Kidney (tissue), 14 donors: ENCODE data around the gene ARHGEF17. TPM values are rescaled to one million over a fixed set of nuclear protein-coding genes. Genes with fewer than 3 reads are reported as not detected.

Experiments used
- DNase-seq, 5 donors: peaks; one replicate each; pipeline ENCODE4 v3.0.0-alpha.2; 2013 to 2020
- FAIRE-seq: peaks from 2 replicates; lab custom pipeline; 2012; peaks lifted over from hg19 to GRCh38; lab: Jason Lieb, UNC
- H3K27ac ChIP-seq, 2 donors: one replicate each; pipeline ENCODE4 v1.7.0; 2013; ENCODE audit warnings: low read depth in 2 of 2, low read length in 2 of 2, inconsistent platforms in 1 of 2
- H3K27me3 ChIP-seq: one replicate; pipeline ENCODE4 v1.7.1; 2013; ENCODE audit warnings: low read length, inconsistent platforms; ENCODE audit not compliant: control insufficient read depth, insufficient read depth
- H3K36me3 ChIP-seq, 3 donors: one replicate each; pipeline versions ENCODE4 v1.7.0 to v1.7.1; 2013; ENCODE audit warnings: low read length in 3 of 3, control low read depth in 1 of 3, inconsistent platforms in 1 of 3; ENCODE audit not compliant: insufficient read depth in 3 of 3, control insufficient read depth in 2 of 3
- H3K4me1 ChIP-seq, 3 donors: one replicate each; pipeline versions ENCODE4 v1.7.0 to v1.7.1; 2013; ENCODE audit warnings: low read length in 3 of 3, inconsistent platforms in 1 of 3, low read depth in 1 of 3; ENCODE audit not compliant: control insufficient read depth in 2 of 3, insufficient read depth in 2 of 3
- H3K4me3 ChIP-seq, 3 donors: one replicate each; pipeline versions ENCODE4 v1.7.0 to v1.8.1; 2013; ENCODE audit warnings: low read length in 3 of 3, control low read depth in 1 of 3, inconsistent platforms in 1 of 3
- H3K9ac ChIP-seq, 3 donors: one replicate each; pipeline versions ENCODE4 v1.7.0 to v1.7.1; 2013; ENCODE audit warnings: low read length in 3 of 3, control low read depth in 1 of 3, inconsistent platforms in 1 of 3
- H3K9me3 ChIP-seq, 3 donors: one replicate each; pipeline versions ENCODE4 v1.7.0 to v1.7.1; 2013; ENCODE audit warnings: low read length in 3 of 3, control low read depth in 1 of 3, inconsistent platforms in 1 of 3; ENCODE audit not compliant: control insufficient read depth in 2 of 3, insufficient read depth in 1 of 3
- intact Hi-C: fragments of 100-400 bp; cut with DNase I; formaldehyde crosslinking; loops from one replicate; pipeline ENCODE4 v1.11.1; 2022
- polyA plus RNA-seq: library from polyadenylated mRNA; stranded (reverse); fragments of 350-450 nt; fragmentation: Illumina TruSeq; extraction: RNeasy Lipid Tissue Mini Kit (QIAGEN cat#74804); gene quantifications from one replicate; pipeline ENCODE4 v1.2.3, GENCODE V29; 2014; ENCODE audit warnings: low read depth, low replicate concordance; ENCODE audit not compliant: insufficient read depth
- total RNA-seq: library from RNA; stranded (reverse); fragmentation: NEBNext Ultra II Directional; extraction: Animal tissue kit (Norgen Biotek cat#: 25700); gene quantifications from one replicate; pipeline ENCODE4 v1.2.1, GENCODE V29; 2021
- TF ChIP-seq, protein P1 (sequence below): IDR thresholded peaks from 3 replicates; pipeline ENCODE4 v1.5.1; 2012; ENCODE audit warnings: mild to moderate bottlenecking, moderate library complexity, borderline replicate concordance; ENCODE audit not compliant: insufficient read depth; ENCODE audit errors: extremely low read depth
- donor health status: control.
- donor health status: control.
- donor health status: control.
- donor health status: control.
- donor health status: control.
- donor health status: DM: yes; HTN: yes; CAD: no.
- donor health status: Normal renal cell carcinoma (clear cell type).

The ARHGEF17 gene
- total and polyA plus RNA-seq, 2 donors from 2014 or later: 36.6 to 68.2 TPM

DNA sequence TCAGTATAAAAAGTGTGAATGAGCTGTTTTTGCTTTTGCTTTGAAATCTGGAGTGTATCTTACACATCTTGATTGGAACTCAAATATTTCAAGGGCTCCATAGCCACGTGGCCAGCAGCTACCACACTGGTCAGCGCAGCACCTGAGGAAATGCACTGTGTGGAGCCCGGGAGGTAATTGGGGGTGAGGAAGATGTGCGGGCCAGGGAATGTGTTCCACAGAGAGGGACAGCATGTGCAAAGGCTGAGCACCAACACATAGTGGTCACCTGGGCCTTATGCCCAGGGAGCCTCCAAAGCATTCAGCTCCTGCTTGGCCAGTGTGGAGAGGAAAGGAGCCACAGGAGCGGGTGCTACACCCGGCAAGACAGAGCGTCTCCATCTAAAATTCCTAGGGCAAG lies 88.9 kb downstream of the ARHGEF17 start:
- H3K9me3 ChIP-seq: no peaks in the 10 kb centered on the region
- no peak overlapping the region for H3K27ac ChIP-seq
- no peak for FAIRE-seq
- no peaks in the 10 kb centered on the region for H3K36me3 ChIP-seq
- H3K4me3 ChIP-seq: no peak overlapping the region
- peaks cover 0 to 2% (median 0%) of the 10 kb centered on the region in 3 donors for H3K4me1 ChIP-seq
- TF ChIP-seq, protein P1, sequence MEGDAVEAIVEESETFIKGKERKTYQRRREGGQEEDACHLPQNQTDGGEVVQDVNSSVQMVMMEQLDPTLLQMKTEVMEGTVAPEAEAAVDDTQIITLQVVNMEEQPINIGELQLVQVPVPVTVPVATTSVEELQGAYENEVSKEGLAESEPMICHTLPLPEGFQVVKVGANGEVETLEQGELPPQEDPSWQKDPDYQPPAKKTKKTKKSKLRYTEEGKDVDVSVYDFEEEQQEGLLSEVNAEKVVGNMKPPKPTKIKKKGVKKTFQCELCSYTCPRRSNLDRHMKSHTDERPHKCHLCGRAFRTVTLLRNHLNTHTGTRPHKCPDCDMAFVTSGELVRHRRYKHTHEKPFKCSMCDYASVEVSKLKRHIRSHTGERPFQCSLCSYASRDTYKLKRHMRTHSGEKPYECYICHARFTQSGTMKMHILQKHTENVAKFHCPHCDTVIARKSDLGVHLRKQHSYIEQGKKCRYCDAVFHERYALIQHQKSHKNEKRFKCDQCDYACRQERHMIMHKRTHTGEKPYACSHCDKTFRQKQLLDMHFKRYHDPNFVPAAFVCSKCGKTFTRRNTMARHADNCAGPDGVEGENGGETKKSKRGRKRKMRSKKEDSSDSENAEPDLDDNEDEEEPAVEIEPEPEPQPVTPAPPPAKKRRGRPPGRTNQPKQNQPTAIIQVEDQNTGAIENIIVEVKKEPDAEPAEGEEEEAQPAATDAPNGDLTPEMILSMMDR: no peak
- H3K9ac ChIP-seq: no peak overlapping the region
- H3K27me3 ChIP-seq: no peaks in the 10 kb centered on the region
- no peak for DNase-seq
- intact Hi-C loops: loop anchor here (10.0 kb wide), 2 partner anchors 52 to 102 kb away; no protein-coding TSS in a partner anchor

DNA sequence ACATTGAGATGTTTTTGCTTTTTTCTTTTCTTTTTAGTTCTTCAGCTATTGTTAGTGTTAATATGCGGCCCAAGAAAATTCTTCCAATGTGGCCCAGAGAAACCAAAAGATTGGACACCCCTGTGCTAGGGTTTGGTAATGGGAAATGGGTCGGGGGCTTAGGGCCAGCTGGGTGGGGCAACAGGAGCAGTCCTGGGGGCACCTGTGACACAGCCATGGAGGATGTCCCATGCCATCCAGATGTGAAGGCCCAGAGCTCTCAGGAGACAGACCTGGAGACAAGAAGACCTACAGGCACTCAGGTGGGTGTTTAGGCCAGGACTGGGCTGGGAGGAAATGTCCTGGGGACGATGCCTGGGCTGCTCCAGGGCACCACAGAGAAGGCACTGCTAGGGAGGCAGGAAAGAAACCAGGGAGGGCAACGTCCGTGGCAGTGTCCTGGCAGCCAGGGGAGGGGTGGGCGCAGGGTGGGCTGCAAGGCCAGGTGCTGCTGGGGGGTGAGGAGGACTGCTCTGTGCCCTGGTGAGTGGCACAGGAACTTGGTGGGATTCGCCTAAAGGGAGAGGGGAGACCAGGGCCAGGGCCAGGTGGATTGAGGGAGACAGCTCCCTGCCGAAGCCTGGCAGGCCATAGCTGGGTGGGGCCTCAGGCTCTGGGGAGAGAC lies 89.5 kb downstream of the ARHGEF17 start:
- Histone ChIP-seq H3K27ac (no peak overlapping the region), H3K4me1 (peaks cover 0 to 2% (median 0%) of the 10 kb centered on the region in 3 donors), H3K4me3 (no peak overlapping the region), H3K9ac (no peak overlapping the region), H3K36me3 (no peaks in the 10 kb centered on the region), H3K9me3 (no peaks in the 10 kb centered on the region), H3K27me3 (no peaks in the 10 kb centered on the region)
- TF ChIP-seq, protein P1: no peak
- DNase-seq (no peak), FAIRE-seq (no peak)
- intact Hi-C loops: loop anchor here (10.0 kb wide), 2 partner anchors 53 to 103 kb away; no protein-coding TSS in a partner anchor

DNA sequence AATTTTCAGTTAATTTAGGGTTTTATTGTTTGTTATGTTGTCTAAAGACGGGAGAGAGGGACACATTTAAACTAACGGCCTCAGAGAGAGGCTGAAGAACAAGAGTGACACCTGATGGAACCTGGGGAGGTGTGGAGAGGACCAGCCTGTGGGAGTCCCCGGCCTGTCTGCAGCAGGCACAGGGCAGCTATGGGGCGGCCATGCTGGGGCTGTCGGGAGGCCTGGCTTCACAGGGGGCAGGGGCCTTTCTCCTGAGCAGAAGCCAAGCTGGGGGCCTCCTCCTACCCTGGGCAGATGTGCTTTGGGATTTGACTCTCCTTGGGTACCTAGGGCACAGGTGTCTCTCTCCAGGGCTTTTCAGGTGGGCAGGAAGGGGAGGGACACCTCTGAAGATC lies 90.1 kb downstream of the ARHGEF17 start:
- intact Hi-C loops: loop anchor here (10.0 kb wide), 2 partner anchors 53 to 103 kb away; no protein-coding TSS in a partner anchor
- no peaks in the 10 kb centered on the region for H3K36me3 ChIP-seq
- peaks cover 0 to 2% (median 0%) of the 10 kb centered on the region in 3 donors for H3K4me1 ChIP-seq
- TF ChIP-seq, protein P1: no peak
- FAIRE-seq: no peak
- H3K27me3 ChIP-seq: no peaks in the 10 kb centered on the region
- no peak overlapping the region for H3K4me3 ChIP-seq
- H3K27ac ChIP-seq: no peak overlapping the region
- H3K9ac ChIP-seq: no peak overlapping the region
- no peaks in the 10 kb centered on the region for H3K9me3 ChIP-seq
- no peak for DNase-seq
